Stimulated activated CD4-positive, alpha-beta T cell treated with anti-CD3 and anti-CD28 coated beads, Interleukin-4, amount 100 ng/mL, for 4 hours (primary cell): ENCODE measurements around the gene PKM.

Experiments
- DNase-seq, 2 experiments: peaks; one replicate each; pipeline ENCODE4 v3.0.0-alpha.2; 2020

The PKM gene

GRCh38 chr15:72199721-72200212 is 31.2 kb downstream of the PKM start:
- DNase-seq: peak; percentile 57 to 61

GRCh38 chr15:72199205-72199515 is 31.8 kb downstream of the PKM start:
- no peak for DNase-seq

GRCh38 chr15:72198356-72199204 is 32.4 kb downstream of the PKM start:
- DNase-seq: no peak

GRCh38 chr15:72197460-72198355 is 33.3 kb downstream of the PKM start, which contains the start of gene GRAMD2A:
TSS of gene GRAMD2A (minus strand) at chr15:72197787.
- peak; percentile 22 to 48 for DNase-seq

- no peak for DNase-seq
These were observed 33.9 kb downstream of the PKM start for GRCh38 chr15:72197041-72197459.

GRCh38 chr15:72196409-72197040 is 34.5 kb downstream of the PKM start:
- DNase-seq: no peak

- no peak for DNase-seq
These were observed 35.9 kb downstream of the PKM start for GRCh38 chr15:72195101-72195511.

- no peak for DNase-seq
These were observed 37.1 kb downstream of the PKM start for GRCh38 chr15:72193836-72194396.

GRCh38 chr15:72192416-72192815 is 38.6 kb downstream of the PKM start:
- DNase-seq: no peak

- DNase-seq: no peak
These were observed 41.6 kb downstream of the PKM start for GRCh38 chr15:72189250-72189902.

- DNase-seq: no peak
These were observed 46.7 kb downstream of the PKM start for GRCh38 chr15:72184165-72184811.

- no peak for DNase-seq
These were observed 47.2 kb downstream of the PKM start for GRCh38 chr15:72183781-72184164.

GRCh38 chr15:72182673-72183072 is 48.3 kb downstream of the PKM start:
- DNase-seq: no peak

- DNase-seq: no peak
These were observed 48.7 kb downstream of the PKM start for GRCh38 chr15:72182244-72182643.

GRCh38 chr15:72180761-72181324 is 50.1 kb downstream of the PKM start:
- no peak for DNase-seq

- DNase-seq: no peak
These were observed 50.9 kb downstream of the PKM start for GRCh38 chr15:72179950-72180581.

GRCh38 chr15:72178976-72179585 is 51.9 kb downstream of the PKM start:
- DNase-seq: no peak

- no peak for DNase-seq
These were observed 54.2 kb downstream of the PKM start for GRCh38 chr15:72176743-72177142.

- DNase-seq: no peak
These were observed 54.8 kb downstream of the PKM start for GRCh38 chr15:72176159-72176558.
